ENCODE data around the gene ADAMTS5.

ADAMTS5 gene

DNA sequence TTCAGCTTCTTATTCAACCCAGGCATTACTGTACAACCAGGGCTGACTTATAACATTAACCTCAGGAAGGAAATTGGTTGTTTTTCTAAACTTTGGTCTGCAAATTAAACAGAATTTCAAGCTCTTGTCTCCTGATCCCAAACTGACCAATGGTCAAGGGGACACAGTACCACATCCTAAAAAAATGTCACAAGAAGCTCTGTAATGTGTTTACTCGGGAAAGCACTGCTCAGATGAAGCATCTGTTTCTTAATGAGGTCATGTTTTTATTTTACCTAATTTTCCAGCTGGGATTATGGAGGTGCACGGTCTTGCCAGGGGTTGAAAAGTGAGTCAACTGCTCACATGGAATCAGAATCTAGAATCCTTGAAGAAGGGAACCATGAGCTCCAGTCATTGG is 18.7 kb downstream of the ADAMTS5 start:
- TF ChIP-seq, protein P1, sequence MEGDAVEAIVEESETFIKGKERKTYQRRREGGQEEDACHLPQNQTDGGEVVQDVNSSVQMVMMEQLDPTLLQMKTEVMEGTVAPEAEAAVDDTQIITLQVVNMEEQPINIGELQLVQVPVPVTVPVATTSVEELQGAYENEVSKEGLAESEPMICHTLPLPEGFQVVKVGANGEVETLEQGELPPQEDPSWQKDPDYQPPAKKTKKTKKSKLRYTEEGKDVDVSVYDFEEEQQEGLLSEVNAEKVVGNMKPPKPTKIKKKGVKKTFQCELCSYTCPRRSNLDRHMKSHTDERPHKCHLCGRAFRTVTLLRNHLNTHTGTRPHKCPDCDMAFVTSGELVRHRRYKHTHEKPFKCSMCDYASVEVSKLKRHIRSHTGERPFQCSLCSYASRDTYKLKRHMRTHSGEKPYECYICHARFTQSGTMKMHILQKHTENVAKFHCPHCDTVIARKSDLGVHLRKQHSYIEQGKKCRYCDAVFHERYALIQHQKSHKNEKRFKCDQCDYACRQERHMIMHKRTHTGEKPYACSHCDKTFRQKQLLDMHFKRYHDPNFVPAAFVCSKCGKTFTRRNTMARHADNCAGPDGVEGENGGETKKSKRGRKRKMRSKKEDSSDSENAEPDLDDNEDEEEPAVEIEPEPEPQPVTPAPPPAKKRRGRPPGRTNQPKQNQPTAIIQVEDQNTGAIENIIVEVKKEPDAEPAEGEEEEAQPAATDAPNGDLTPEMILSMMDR (IDR thresholded peaks at IDR 0.05; ENCODE audit: low read length, missing control alignments), result no peak
- DNase-seq (ENCODE audit: low read depth), result no peak

DNA sequence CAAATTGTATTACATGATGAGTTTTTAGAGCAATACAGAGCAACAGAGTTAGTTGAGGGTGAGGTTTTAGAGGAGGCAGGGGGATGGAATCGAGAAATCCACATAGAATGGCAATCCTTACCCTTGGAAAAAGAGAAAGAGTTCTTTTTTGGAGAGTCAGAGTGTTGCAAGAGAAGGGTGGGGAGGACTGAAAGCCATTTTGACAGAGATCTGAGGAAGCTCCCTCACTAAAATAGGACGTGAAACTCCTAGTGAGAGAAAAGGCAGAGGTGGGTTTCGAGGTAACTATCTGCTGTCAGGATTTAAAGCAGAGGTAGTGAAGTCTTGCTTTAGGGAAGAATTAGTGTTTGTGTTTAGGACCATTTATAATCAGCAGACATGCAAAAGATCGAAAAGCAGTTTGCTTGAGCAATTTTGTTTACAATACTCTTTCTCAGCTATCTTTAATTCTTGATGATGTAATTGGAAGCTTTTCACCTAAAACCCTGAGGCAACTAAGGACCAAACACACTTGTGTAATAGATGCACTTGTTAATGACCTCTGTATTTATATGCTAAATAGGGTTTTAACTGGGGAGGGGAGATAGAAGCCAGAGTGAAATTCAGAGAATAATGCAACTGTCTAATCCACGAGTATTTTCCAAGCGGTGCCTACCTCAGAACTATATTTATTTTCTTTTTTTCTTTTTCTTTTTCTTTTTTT is 20.0 kb downstream of the ADAMTS5 start:
- no peak for DNase-seq (ENCODE audit: low read depth)
- TF ChIP-seq, protein P1 (IDR thresholded peaks at IDR 0.05; ENCODE audit: low read length, missing control alignments), result no peak
- H3K4me3 ChIP-seq (replicated peaks; ENCODE audit: low read depth, low read length), result no peak overlapping the region

More for the DNA sequence above, 18.7 kb downstream of the ADAMTS5 start:
- no peak overlapping the region for H3K4me3 ChIP-seq (replicated peaks; ENCODE audit: low read depth, low read length)

DNA sequence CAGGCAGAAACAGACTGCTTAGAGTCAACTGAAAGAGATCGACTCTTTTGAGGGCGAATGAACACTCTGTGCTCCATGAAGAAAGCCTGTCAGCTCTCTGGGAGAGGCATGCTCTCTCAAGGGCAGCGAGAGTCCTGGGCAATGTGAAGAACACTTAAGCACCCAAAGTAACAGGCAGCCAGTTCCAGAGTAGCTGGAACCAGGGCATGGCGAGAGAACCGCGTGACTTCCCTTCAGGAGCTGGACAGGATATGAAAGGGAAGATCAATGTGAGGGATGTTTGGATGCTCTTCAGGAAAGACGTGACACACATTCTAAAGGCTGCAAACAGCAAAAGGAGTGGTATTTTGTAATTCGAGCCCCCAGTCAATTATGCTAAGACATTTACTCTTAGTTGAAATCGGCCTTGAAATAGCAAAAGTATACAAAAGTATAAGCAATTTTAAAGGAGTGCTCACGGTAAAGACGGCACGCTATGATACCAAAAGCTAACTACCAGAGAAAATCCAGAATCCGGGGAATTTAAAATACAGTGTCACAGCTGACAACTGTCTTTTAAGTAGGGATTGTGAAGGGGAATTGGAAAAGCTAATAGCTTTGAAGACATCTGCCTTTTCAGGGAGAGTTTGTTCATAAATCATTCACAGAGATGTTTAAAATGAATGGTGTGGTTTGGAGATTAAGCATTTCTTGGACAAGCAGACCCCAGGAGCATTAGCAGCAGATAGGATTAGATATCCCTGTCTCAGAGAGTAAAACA is 20.8 kb downstream of the ADAMTS5 start:
- TF ChIP-seq, protein P1 (IDR thresholded peaks at IDR 0.05; ENCODE audit: low read length, missing control alignments), result no peak
- no peak for DNase-seq (ENCODE audit: low read depth)
- no peak overlapping the region for H3K4me3 ChIP-seq (replicated peaks; ENCODE audit: low read depth, low read length)

DNA sequence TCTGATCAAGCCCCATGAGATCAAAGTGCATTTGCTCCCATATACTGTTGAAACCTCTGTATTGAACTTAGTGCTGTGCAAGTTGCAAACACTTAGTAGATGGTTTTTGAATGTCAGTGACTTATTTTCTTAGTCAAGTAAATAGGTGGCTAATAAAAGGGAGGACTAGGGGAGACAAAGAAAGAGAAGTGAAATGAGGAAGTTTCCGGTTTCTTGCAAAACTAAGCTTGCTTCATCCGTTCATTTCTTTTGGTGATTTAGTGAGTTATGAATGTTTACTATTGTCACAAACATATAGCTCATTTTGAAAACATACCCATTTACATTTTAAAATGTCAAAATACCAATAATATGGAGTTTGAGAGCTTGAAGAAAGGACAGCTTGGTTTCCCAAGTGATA is 23.0 kb downstream of the ADAMTS5 start:
- TF ChIP-seq, protein P1 (IDR thresholded peaks at IDR 0.05; ENCODE audit: low read length, missing control alignments), result no peak
- no peak overlapping the region for H3K4me3 ChIP-seq (replicated peaks; ENCODE audit: low read depth, low read length)
- no peak for DNase-seq (ENCODE audit: low read depth)

DNA sequence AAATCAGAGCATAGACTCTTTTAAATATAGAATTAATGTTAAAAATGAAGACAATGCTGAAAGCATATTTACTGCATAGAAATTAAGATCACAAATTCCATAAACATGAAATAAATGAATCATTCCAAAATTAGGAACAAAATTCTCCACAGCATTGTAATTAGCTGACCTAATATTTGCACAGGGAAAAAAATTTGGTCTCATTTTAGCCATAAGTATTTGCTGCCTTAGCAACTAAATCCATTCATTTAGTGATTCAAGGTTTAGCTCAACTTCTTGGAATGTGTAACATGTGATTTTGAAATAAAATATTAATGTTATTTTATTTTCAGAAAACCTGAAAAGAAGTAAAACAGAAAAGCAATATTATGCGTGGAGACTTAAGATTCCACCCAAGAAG is 25.5 kb downstream of the ADAMTS5 start:
- DNase-seq (ENCODE audit: low read depth), result no peak
- H3K4me3 ChIP-seq (replicated peaks; ENCODE audit: low read depth, low read length), result no peak overlapping the region
- TF ChIP-seq, protein P1 (IDR thresholded peaks at IDR 0.05; ENCODE audit: low read length, missing control alignments), result no peak

DNA sequence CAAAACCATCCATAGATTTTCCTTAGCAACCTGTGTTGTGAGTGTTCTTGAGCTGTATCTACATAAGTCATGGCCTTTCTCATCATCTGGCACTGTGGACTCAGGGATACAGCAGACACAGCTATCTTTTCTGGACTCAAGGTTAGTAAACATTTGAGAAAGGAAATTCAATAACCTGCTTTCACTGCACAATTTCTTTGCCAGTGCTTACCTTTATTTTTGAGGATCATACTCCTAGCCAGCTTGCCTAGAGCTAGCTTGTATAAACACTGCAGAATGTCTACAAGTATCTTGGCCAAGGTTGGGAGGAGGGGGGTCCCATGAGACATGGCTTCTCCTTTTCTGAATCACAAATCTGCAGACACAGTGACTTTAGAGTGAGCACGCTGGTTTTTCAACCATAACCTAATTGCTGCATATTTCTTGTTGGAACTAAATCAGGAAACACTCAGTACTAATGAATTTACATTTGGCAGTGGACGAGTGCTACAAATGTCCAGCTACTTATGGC is 27.2 kb downstream of the ADAMTS5 start:
- no peak overlapping the region for H3K4me3 ChIP-seq (replicated peaks; ENCODE audit: low read depth, low read length)
- no peak for DNase-seq (ENCODE audit: low read depth)
- TF ChIP-seq, protein P1 (IDR thresholded peaks at IDR 0.05; ENCODE audit: low read length, missing control alignments), result no peak

Measured in fibroblast of pulmonary artery (primary cell).